GM10248 (cell line): Measurements from ENCODE around the gene MAGEB17.

Source experiments
- CTCF ChIA-PET: fragments of 300-600 bp; sonication (Branson Sonifier 250); formaldehyde crosslinking; extraction: SDS; loops from one replicate; lab custom pipeline; 2021; ENCODE audit warnings: antibody characterized with exemption; lab: Yijun Ruan, JAX
- POLR2A ChIA-PET: fragments of 350-650 bp; sonication (Branson Sonifier 250); formaldehyde crosslinking; extraction: SDS; loops from one replicate; lab custom pipeline; 2020; ENCODE audit warnings: antibody characterized with exemption; lab: Yijun Ruan, JAX
- DNase-seq: peaks from one replicate; pipeline ENCODE4 v3.0.0; 2012; ENCODE audit errors: extremely low spot score
- TF ChIP-seq, protein P1 (sequence below): IDR thresholded peaks from 2 replicates; pipeline ENCODE4 v1.5.1; 2012; ENCODE audit warnings: mild to moderate bottlenecking, low read depth; ENCODE audit errors: extremely low read depth, missing control alignments, control extremely low read depth

Gene MAGEB17

DNA sequence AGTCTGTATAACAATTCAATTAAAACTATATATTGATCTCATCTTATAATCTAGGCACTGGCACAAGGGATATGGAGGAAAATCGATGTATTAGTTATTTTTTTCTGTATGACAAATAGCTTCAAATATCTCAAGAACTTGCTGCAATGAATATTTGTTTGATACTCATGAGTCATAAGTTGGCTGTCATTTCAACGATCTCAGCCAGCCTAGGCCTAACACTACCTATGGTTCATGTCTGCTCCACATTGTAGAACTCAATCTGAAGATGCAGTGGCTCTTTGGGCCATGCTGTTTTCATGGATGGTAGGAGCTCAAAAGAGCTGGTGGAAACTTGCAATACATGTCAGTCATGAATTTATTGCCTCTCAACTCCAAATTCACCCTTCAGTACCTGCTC, 44.7 kb downstream of the MAGEB17 start:
- no peak for DNase-seq
- TF ChIP-seq, protein P1, sequence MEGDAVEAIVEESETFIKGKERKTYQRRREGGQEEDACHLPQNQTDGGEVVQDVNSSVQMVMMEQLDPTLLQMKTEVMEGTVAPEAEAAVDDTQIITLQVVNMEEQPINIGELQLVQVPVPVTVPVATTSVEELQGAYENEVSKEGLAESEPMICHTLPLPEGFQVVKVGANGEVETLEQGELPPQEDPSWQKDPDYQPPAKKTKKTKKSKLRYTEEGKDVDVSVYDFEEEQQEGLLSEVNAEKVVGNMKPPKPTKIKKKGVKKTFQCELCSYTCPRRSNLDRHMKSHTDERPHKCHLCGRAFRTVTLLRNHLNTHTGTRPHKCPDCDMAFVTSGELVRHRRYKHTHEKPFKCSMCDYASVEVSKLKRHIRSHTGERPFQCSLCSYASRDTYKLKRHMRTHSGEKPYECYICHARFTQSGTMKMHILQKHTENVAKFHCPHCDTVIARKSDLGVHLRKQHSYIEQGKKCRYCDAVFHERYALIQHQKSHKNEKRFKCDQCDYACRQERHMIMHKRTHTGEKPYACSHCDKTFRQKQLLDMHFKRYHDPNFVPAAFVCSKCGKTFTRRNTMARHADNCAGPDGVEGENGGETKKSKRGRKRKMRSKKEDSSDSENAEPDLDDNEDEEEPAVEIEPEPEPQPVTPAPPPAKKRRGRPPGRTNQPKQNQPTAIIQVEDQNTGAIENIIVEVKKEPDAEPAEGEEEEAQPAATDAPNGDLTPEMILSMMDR = no peak
- ChIA-PET CTCF (interaction anchor here (1.1 to 1.9 kb wide), 4 partner anchors 89 to 524 kb away, joined by 3 to 6 read pairs (median 4); partner anchors contain the start of gene GRPR), POLR2A (no interaction called here)

DNA sequence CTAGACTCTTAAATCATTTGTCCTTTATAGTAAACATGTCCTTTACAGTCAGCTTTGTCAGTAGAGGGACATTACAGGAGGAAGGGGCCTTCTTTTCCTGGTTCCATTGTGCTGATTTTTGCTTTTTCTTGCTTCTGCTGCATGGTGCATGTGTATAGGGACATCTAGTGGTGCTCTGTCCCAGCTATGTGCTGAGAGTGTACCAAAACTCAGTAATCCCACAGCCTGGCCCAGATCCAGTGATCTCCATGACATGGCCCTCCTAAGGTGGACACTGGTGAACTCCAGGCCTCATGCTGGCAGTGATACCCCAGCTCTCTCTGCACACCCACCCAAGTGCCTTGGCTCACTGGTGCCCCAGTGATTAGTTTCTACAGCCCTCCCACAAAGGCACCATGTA, 45.2 kb downstream of the MAGEB17 start:
- CTCF ChIA-PET = interaction anchor here (1.1 to 1.9 kb wide), 4 partner anchors 89 to 524 kb away, joined by 3 to 6 read pairs (median 4); partner anchors contain the start of gene GRPR
- TF ChIP-seq, protein P1 = peak; percentile 17
- POLR2A ChIA-PET = no interaction called here
- peak; percentile 15 for DNase-seq

DNA sequence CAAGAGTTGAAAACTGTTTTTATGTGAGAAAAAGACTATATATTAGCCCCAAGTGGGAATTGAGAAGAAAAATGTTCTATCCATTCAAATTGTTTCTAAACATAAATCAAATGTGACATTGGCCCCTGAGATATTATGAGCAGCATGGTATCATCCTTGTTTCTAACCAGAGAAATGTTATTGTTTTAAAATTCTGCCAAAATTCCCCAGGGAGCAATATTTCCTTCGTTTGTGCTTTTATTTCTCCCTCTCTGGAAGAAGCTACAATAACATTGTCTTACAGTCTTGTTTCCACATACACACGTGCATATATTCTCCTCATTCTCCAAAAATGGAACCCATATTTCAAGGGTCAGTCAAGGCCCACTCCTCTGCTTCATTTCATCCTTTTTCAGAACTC, 46.7 kb downstream of the MAGEB17 start:
- DNase-seq = no peak
- CTCF ChIA-PET = interaction anchor here (0.9 kb wide), 1 partner anchor 90 kb away, joined by 3 read pairs; the partner anchor contains the start of gene GRPR
- TF ChIP-seq, protein P1 = no peak
- POLR2A ChIA-PET = no interaction called here

DNA sequence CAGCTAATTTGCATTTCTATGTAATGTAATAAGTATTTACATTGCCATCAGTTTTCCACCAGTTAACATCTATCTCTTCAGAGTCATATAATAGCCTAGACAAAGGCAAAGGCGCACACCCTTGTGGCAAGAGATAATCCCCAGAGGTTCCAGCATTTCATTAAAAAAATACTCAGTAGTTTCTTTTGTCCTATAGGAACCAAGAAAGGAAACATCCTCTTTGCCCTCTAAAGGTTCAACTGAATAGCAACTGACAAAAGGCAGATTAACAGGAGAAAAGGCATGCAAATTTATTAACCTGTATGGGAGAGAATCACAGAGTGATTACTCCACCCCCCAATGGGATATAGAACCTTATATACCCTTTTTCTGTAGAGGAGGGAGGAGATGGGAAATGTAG, 48.4 kb downstream of the MAGEB17 start:
- CTCF ChIA-PET = no interaction called here

More for the DNA sequence above, 48.4 kb downstream of the MAGEB17 start:
- TF ChIP-seq, protein P1 = no peak
- POLR2A ChIA-PET = no interaction called here
- DNase-seq = no peak
